ENCODE data around the gene HSPB6.
A peak's percentile ranks its signal among the peaks of the same experiment; 100 is the strongest.

HSPB6 gene

GRCh38 chr19:35757749-35758608 is 1.1 kb upstream of the HSPB6 start, which contains the start of gene PROSER3:
Gene PROSER3 (plus strand): TSS chr19:35758176. CDS start chr19:35758216, 40 bp downstream.
- ATAC-seq, result peak; percentile 97
- H3K4me1 Mint-ChIP-seq, result peaks cover 40% of the 10 kb centered on the region
- peak; percentile 96 to 99 for DNase-seq (ENCODE audit: low spot score in 2 of 2)
- peak within 1 kb of the TSS; percentile 97 for H3K27ac Mint-ChIP-seq
- no peaks in the 10 kb centered on the region for H3K9me3 Mint-ChIP-seq
- H3K36me3 Mint-ChIP-seq, result peaks cover 41% of the 10 kb centered on the region
- peak within 1 kb of the TSS; percentile 93 for H3K4me3 Mint-ChIP-seq

- peak; percentile 11 for ATAC-seq
- no peaks in the 10 kb centered on the region for H3K9me3 Mint-ChIP-seq
- H3K36me3 Mint-ChIP-seq, result peaks cover 34% of the 10 kb centered on the region
- H3K4me3 Mint-ChIP-seq, result peak overlapping the region; percentile 93
- H3K27ac Mint-ChIP-seq, result peak overlapping the region; percentile 97
- peaks cover 40% of the 10 kb centered on the region for H3K4me1 Mint-ChIP-seq
- peak in 1 of 2 donors; percentile 71 for DNase-seq (ENCODE audit: low spot score in 2 of 2)
These were observed 461 bp upstream of the HSPB6 start for GRCh38 chr19:35757231-35757748.

GRCh38 chr19:35755550-35756376 is 1.1 kb downstream of the HSPB6 start:
- ATAC-seq, result no peak
- no peaks in the 10 kb centered on the region for H3K9me3 Mint-ChIP-seq
- no peak overlapping the region for H3K27ac Mint-ChIP-seq
- H3K4me3 Mint-ChIP-seq, result peak overlapping the region; percentile 40
- DNase-seq (ENCODE audit: low spot score in 2 of 2), result no peak
- H3K4me1 Mint-ChIP-seq, result peaks cover 40% of the 10 kb centered on the region
- peaks cover 28% of the 10 kb centered on the region for H3K36me3 Mint-ChIP-seq

- Mint-ChIP-seq H3K27ac (no peak overlapping the region), H3K4me3 (peak overlapping the region; percentile 19), H3K4me1 (peaks cover 42% of the 10 kb centered on the region), H3K9me3 (no peaks in the 10 kb centered on the region), H3K36me3 (peaks cover 28% of the 10 kb centered on the region)
- DNase-seq (ENCODE audit: low spot score in 2 of 2) (no peak), ATAC-seq (no peak)
These were observed 1.7 kb downstream of the HSPB6 start for GRCh38 chr19:35755131-35755549.

GRCh38 chr19:35754370-35755130 is 2.3 kb downstream of the HSPB6 start:
- no peak overlapping the region for H3K27ac Mint-ChIP-seq
- H3K36me3 Mint-ChIP-seq, result peaks cover 26% of the 10 kb centered on the region
- H3K9me3 Mint-ChIP-seq, result no peaks in the 10 kb centered on the region
- peaks cover 45% of the 10 kb centered on the region for H3K4me1 Mint-ChIP-seq
- ATAC-seq, result no peak
- DNase-seq (ENCODE audit: low spot score in 2 of 2), result no peak
- peak overlapping the region; percentile 19 for H3K4me3 Mint-ChIP-seq

- no peaks in the 10 kb centered on the region for H3K9me3 Mint-ChIP-seq
- ATAC-seq, result no peak
- DNase-seq (ENCODE audit: low spot score in 2 of 2), result no peak
- H3K4me1 Mint-ChIP-seq, result peaks cover 45% of the 10 kb centered on the region
- no peak overlapping the region for H3K27ac Mint-ChIP-seq
- peaks cover 23% of the 10 kb centered on the region for H3K36me3 Mint-ChIP-seq
- no peak overlapping the region for H3K4me3 Mint-ChIP-seq
These were observed 3.0 kb downstream of the HSPB6 start for GRCh38 chr19:35753634-35754369.

GRCh38 chr19:35752746-35753350 is 4.0 kb downstream of the HSPB6 start:
- Mint-ChIP-seq H3K4me3 (no peak overlapping the region), H3K9me3 (no peaks in the 10 kb centered on the region), H3K27ac (no peak overlapping the region), H3K36me3 (peaks cover 27% of the 10 kb centered on the region), H3K4me1 (peaks cover 51% of the 10 kb centered on the region)
- no peak for DNase-seq (ENCODE audit: low spot score in 2 of 2)
- ATAC-seq, result no peak

GRCh38 chr19:35751839-35752745 is 4.7 kb downstream of the HSPB6 start:
- H3K9me3 Mint-ChIP-seq, result no peaks in the 10 kb centered on the region
- ATAC-seq (no peak), DNase-seq (ENCODE audit: low spot score in 2 of 2) (no peak)
- H3K4me3 Mint-ChIP-seq, result no peak overlapping the region
- peaks cover 22% of the 10 kb centered on the region for H3K36me3 Mint-ChIP-seq
- H3K4me1 Mint-ChIP-seq, result peaks cover 45% of the 10 kb centered on the region
- H3K27ac Mint-ChIP-seq, result no peak overlapping the region

GRCh38 chr19:35750167-35750566 is 6.7 kb downstream of the HSPB6 start:
- H3K4me1 Mint-ChIP-seq, result peaks cover 50% of the 10 kb centered on the region
- no peaks in the 10 kb centered on the region for H3K9me3 Mint-ChIP-seq
- peaks cover 23% of the 10 kb centered on the region for H3K36me3 Mint-ChIP-seq
- peak overlapping the region; percentile 96 for H3K4me3 Mint-ChIP-seq
- ATAC-seq, result no peak
- no peak for DNase-seq (ENCODE audit: low spot score in 2 of 2)
- H3K27ac Mint-ChIP-seq, result peak overlapping the region; percentile 90

GRCh38 chr19:35748106-35749020 is 8.5 kb downstream of the HSPB6 start, which contains the start of gene LIN37:
Gene LIN37 (plus strand): TSS chr19:35748576. CDS start chr19:35748725, 149 bp downstream.
- Mint-ChIP-seq H3K9me3 (no peaks in the 10 kb centered on the region), H3K27ac (peak within 1 kb of the TSS; percentile 90), H3K36me3 (peaks cover 23% of the 10 kb centered on the region), H3K4me3 (peak within 1 kb of the TSS; percentile 96), H3K4me1 (peaks cover 63% of the 10 kb centered on the region)
- ATAC-seq (peak; percentile 82), DNase-seq (ENCODE audit: low spot score in 2 of 2) (peak; percentile 95 to 99)

- no peak for ATAC-seq
- H3K4me3 Mint-ChIP-seq, result peak overlapping the region; percentile 94
- peaks cover 76% of the 10 kb centered on the region for H3K4me1 Mint-ChIP-seq
- peak overlapping the region; percentile 100 for H3K27ac Mint-ChIP-seq
- peaks cover 39% of the 10 kb centered on the region for H3K36me3 Mint-ChIP-seq
- DNase-seq (ENCODE audit: low spot score in 2 of 2), result no peak
- no peaks in the 10 kb centered on the region for H3K9me3 Mint-ChIP-seq
These were observed 10.3 kb downstream of the HSPB6 start for GRCh38 chr19:35746531-35746930.

- no peak for ATAC-seq
- H3K9me3 Mint-ChIP-seq, result no peaks in the 10 kb centered on the region
- H3K4me1 Mint-ChIP-seq, result peaks cover 76% of the 10 kb centered on the region
These were observed 10.8 kb downstream of the HSPB6 start for GRCh38 chr19:35746087-35746462.

More at GRCh38 chr19:35746087-35746462, 10.8 kb downstream of the HSPB6 start:
- peak overlapping the region; percentile 94 for H3K4me3 Mint-ChIP-seq
- peaks cover 43% of the 10 kb centered on the region for H3K36me3 Mint-ChIP-seq
- DNase-seq (ENCODE audit: low spot score in 2 of 2), result no peak
- peak overlapping the region; percentile 100 for H3K27ac Mint-ChIP-seq

Data from stimulated activated effector memory CD8-positive, alpha-beta T cell treated with anti-CD3 and anti-CD28 coated beads, Interleukin-12 subunit alpha, Interleukin-12 subunit beta, amount 100 ng/mL, for 72 hours (primary cell).